Stimulated activated naive CD8-positive, alpha-beta T cell treated with anti-CD3 and anti-CD28 coated beads, Interleukin-15, Interleukin-2, amounts not matched to agents 100 U/mL and 50 U/mL, for 24 hours (primary cell): ENCODE measurements around the gene CNNM4.
"Not testable (repeated sequence)": the region's sequence is repeated elsewhere in the genome, so short reads cannot be mapped to it uniquely, and the experiment has no call there.

Experiments
- ATAC-seq: fragments of 150-1000 bp; cut with Tn5 transposase; one replicate; pipeline ENCODE4 v1.10.0; 2021
- DNase-seq: peaks from one replicate; pipeline ENCODE4 v3.0.0; 2021

CNNM4 gene

DNA sequence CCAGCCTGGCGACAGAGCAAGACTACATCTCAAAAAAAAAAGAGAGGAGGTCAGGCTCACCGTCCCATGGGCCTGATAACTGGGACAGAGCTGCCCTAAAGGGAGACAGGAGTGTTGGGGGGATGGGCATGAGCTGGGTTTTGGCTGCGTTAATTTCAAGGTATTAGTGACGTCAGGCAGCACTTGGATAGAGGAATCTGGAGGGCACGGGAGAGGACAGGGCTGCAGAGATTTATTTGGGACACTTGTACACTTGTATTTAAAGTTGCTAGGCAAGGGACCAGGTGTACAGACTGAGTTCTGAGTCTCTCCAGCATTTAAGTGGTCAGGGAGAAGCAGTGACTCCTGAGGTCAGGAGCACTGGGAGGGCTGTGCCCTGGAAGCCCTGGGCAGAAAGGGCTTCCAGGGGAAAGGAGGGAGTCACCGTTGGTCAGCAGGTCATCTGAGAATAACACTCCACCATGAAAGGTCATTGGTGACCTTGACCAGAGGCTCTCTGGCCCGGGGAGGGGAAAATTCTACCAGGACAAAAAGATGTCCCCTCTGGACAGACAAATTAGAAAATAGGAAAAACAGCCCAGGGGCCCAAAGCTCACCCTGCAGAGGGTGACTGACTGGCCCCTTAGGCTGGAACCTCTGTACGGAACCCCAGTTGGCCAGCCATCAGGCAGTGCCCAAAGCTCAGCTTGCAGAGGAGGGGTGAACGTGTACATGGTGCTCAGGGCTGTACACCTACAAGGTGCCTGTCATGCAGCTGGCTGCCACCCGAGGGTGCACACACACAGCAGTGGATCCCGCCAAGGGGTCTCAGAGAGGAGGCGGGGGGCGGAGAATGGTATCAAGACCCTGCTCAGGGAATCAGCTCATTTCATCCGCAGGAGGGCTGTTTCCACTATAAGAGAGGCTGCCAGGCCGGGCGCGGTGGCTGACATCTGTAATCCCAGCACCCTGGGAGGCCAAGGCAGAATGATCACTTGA, 32.4 kb downstream of the CNNM4 start:
- no peak for DNase-seq
- no peak for ATAC-seq

- no peak for ATAC-seq
- no peak for DNase-seq
Measured at GRCh38 chr2:96795076-96795475, 34.4 kb downstream of the CNNM4 start.

- ATAC-seq = not testable (repeated sequence)
Measured at GRCh38 chr2:96796497-96796896, 35.8 kb downstream of the CNNM4 start.

DNA sequence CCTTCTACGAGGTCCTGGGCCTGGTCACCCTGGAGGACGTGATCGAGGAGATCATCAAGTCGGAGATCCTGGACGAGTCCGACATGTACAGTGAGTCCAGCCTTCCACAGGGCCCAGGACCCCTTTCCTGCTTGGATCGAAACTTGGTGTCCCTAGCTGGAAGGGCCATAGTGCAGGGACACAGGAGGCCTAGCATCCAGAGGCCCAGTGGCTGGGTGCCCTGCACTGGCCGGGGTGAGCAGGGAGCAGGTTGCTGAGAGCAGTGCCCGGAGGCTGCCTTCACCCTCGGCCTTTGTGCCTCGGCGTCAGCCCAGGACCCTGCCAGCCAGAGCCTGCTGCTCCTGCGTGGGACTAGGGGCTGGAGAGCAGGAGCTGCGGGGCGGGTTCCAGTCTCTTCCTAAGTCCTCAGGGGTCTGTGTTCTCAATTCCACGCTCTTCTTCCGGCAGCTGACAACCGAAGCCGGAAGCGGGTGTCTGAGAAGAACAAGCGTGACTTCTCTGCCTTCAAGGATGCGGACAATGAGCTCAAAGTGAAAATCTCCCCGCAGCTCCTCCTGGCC, 36.4 kb downstream of the CNNM4 start:
- ATAC-seq = no peak
- no peak for DNase-seq

More at GRCh38 chr2:96796497-96796896, 35.8 kb downstream of the CNNM4 start:
- not testable (repeated sequence) for DNase-seq

- no peak for DNase-seq
- ATAC-seq = no peak
Measured at GRCh38 chr2:96798733-96799622, 38.3 kb downstream of the CNNM4 start.

DNA sequence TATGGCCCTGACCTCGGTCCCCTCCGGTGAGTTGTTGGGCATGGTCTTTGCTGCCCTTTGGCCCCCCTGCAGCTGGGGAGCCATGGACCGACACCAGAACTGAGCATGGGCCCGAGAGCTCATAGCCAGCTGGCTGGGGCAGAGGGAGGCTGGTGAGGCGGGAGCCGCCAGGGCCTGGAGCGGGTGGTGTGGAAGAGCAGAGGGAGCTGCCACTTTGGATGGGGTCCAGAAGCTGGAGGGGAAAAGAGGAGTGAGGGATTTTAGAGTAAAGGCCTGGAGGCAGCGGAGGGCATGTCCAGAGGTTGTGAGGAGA, 38.9 kb downstream of the CNNM4 start:
- no peak for ATAC-seq
- no peak for DNase-seq

DNA sequence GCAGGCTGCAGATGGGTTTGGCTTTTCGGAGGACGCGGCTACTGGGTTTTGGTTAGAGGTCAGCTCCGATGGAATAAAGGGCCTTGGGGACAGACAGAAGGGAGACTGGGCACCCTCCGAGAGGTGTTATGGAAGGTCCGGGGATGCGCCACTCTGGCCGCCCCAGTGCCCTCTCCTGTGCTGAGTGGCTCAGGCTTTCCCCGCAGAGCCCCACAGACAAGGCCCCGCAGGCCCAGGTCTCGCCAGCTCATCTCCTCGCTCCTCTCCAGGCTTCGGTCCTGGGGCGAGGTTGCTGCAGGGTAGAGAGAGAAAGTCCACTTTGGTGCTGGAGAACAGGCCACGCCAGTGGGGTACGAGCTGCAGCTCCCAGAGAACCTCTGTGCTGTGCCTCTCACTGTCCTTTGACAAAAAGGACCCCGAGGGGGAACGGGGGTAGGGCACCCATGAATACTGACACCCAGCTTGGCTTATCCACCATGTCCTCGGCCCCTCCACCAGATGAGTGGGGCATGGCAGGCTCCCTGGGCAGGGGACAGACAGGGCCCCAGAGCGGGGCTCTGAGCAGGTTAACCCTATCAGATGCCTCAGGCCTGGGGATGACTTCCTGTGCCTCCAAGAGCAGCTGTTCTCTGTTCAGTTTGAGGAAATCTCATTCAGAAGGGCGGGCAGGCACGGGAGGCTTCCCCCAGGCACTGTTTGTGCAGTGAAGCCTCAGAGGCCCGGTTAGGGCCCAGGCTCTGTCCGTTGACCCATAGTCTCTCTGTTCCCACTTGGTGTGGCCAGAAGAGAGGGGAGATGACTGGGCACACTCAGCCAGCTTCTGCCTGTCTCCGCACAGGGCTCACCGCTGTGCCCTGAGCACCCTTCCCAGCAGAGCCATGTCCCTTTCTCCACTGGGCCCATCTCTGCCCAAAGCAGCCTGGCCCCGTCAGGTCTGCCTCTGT, 39.6 kb downstream of the CNNM4 start:
- no peak for DNase-seq
- peak; percentile 6 for ATAC-seq

GRCh38 chr2:96801005-96801785, 40.5 kb downstream of the CNNM4 start:
- DNase-seq = peak; percentile 80
- ATAC-seq = peak; percentile 85

GRCh38 chr2:96801786-96802595, 41.3 kb downstream of the CNNM4 start:
- ATAC-seq (no peak), DNase-seq (peak; percentile 31)

DNA sequence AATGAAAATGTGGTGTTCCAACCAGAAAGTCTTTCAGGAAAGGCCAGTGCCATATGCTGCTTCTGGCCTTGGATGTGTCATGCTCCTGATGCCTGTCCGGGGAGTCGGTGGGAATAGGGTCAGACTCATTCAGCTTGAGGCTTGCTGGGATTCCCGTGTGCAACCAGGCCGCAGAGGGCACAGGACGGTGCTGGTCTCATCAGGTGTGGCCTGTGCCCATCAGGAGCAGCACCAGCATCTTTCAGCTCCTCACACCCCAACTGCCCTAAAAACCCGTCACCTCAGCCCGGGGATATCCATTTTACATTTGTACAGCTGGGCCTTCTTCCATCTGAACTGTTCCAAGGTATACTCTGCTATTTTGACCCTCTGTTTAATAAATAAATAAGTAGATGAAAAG, 42.0 kb downstream of the CNNM4 start:
- DNase-seq = no peak
- no peak for ATAC-seq

- DNase-seq (no peak), ATAC-seq (no peak)
Measured at GRCh38 chr2:96804986-96805385, 44.3 kb downstream of the CNNM4 start.

DNA sequence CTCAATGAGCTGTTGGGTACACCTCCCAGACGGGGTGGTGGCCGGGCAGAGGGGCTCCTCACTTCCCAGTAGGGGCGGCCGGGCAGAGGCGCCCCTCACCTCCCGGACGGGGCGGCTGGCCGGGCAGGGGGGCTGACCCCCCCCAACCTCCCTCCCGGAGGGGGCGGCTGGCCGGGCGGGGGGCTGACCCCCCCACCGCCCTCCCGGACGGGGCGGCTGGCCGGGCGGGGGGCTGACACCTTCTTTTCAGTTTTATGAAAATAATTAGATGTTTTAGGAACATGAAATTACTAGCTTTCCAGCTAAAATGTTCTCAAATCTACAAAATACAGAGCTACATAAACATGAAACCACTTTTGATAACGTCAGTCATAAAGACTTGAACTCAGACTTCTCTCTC, 45.2 kb downstream of the CNNM4 start:
- not testable (repeated sequence) for ATAC-seq, DNase-seq

- ATAC-seq = no peak
- no peak for DNase-seq
Measured at GRCh38 chr2:96806468-96807126, 45.9 kb downstream of the CNNM4 start.

GRCh38 chr2:96807127-96807471, 46.4 kb downstream of the CNNM4 start:
- DNase-seq (no peak), ATAC-seq (no peak)

DNA sequence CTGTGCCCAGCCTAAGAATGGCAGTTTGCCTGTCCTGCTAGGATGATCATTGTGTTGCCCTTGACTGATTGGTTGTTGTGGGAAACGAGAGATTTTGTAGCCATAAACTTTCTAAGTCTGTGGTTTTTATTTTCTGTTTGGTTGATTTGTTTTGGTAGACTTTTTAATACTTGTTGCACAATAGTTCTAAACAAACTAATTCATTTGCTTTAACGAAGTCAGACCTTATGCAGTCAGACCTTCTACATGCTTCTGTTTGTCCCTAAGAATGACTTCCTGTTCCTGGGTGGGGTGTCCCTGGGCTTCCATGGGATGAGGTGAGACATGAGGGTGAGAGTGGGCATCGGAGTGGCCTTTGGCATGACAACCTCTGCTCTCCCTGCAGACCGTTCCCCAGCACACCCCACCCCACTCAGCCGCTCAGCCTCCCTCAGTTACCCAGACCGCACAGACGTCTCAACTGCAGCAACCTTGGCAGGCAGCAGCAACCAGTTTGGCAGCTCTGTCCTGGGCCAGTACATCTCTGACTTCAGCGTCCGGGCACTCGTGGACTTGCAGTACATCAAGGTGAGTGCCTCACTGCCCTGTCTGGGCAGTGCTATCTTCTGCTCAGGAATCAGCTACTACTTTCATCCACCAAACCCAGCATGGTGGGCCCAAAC, 47.6 kb downstream of the CNNM4 start:
- ATAC-seq (no peak), DNase-seq (no peak)

DNA sequence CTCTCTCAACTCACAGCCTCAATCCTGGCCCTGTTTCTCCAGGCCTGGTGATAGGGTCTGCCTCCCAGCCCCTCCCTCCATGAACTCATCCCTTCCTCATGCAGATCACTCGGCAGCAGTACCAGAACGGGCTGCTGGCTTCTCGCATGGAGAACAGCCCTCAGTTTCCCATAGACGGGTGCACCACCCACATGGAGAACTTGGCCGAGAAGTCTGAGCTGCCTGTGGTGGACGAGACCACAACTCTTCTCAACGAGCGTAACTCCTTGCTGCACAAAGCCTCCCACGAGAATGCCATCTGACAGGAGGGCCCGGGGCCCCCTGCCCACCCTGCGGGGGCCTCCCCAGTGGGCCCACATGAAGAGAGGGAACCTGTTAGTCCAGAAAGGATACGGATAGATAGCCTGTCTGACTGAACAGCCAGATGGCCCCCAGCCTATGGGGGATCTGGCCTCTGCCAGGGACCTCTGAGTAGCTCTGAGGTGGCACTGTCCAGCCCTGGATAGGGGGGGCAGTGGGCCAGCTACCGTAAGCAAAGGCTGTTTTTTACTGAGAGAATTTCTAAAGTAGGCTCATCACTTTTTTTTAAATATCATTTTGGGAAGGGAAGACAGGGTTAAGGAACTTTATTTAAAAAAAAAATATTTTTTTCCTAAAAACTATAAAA, 48.6 kb downstream of the CNNM4 start:
- ATAC-seq (no peak), DNase-seq (no peak)

- ATAC-seq = no peak
Measured at GRCh38 chr2:96809951-96810782, 49.5 kb downstream of the CNNM4 start.

More at GRCh38 chr2:96809951-96810782, 49.5 kb downstream of the CNNM4 start:
- DNase-seq = no peak
